GM12891 (cell line): ENCODE results near the gene PLXND1.

ENCODE experiments used
- DNase-seq: peaks from one replicate; pipeline ENCODE4 v3.0.0; 2011; ENCODE audit warnings: low spot score; ENCODE audit not compliant: insufficient read length
- FAIRE-seq: peaks from 2 replicates; lab custom pipeline; 2011; peaks lifted over from hg19 to GRCh38; lab: Jason Lieb, UNC
- PAX5 ChIP-seq: IDR thresholded peaks from 2 replicates; pipeline ENCODE4 v1.6.1; 2011; ENCODE audit warnings: low read length, moderate library complexity, mild to moderate bottlenecking; ENCODE audit not compliant: insufficient read depth, severe bottlenecking
- POLR2A ChIP-seq: IDR thresholded peaks from 2 replicates; pipeline ENCODE4 v1.6.1; 2011; ENCODE audit warnings: low read depth, low read length, control low read depth
- POLR2AphosphoS5 ChIP-seq: IDR thresholded peaks from 2 replicates; pipeline ENCODE4 v1.6.1; 2011; ENCODE audit warnings: low read depth, low read length, control low read depth
- POU2F2 ChIP-seq: IDR thresholded peaks from 2 replicates; pipeline ENCODE4 v1.6.1; 2011; ENCODE audit warnings: low read depth, mild to moderate bottlenecking, control low read depth, low read length, moderate library complexity
- SPI1 ChIP-seq: IDR thresholded peaks from 2 replicates; pipeline ENCODE4 v1.6.1; 2011; ENCODE audit warnings: low read depth, low read length, control low read depth
- TAF1 ChIP-seq: IDR thresholded peaks from 2 replicates; pipeline ENCODE4 v1.6.1; 2011; ENCODE audit warnings: low read depth, low read length, control low read depth

The PLXND1 gene

DNA sequence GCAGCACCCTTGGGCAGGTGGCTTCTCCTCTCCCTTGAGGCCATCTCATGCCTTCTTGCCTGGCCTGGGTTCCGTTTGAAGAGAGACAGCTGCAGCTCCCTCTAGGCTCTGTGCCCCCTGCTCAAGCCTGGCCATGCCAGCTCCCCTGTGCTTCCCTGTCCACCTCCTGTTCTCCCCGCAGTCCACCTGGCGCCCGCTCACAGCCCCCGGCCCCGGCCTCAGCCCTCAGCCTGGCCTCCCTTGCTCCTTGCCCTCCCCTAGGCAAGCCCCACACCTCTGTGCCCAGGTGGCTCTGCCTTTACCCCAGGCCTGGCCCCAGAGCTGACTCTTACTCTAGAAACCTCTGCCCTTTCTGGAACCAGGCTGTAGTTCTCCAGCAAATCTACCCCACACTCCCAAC lies 91.9 kb downstream of the PLXND1 start:
- DNase-seq = no peak
- TF ChIP-seq POU2F2 (no peak), TAF1 (no peak), POLR2A (no peak), SPI1 (no peak), PAX5 (no peak)
- no peak for FAIRE-seq

DNA sequence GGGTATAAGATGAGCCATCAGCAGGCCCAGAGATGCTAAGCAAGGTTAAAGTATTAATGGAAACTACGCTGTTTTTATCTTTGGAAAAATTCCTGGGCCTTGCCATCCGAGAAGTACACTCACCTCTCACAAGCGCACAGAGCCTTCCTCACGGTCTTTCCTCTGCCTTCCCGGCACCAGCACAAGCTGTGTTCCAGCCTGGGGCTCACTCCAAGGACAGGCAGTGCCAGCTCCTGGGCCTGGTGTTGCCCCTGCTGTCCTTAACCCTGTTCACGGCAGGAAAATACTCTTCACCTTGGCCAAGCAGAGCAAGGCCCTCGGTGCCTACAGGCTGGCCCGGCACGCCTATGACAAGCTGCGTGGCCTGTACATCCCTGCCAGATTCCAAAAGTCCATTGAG lies 92.4 kb downstream of the PLXND1 start:
- FAIRE-seq (no peak), DNase-seq (no peak)
- TF ChIP-seq SPI1 = no peak
- TF ChIP-seq POU2F2 = no peak
- TF ChIP-seq POLR2A = no peak
- TF ChIP-seq TAF1 = no peak
- TF ChIP-seq POLR2AphosphoS5 = no peak
- TF ChIP-seq PAX5 = no peak

DNA sequence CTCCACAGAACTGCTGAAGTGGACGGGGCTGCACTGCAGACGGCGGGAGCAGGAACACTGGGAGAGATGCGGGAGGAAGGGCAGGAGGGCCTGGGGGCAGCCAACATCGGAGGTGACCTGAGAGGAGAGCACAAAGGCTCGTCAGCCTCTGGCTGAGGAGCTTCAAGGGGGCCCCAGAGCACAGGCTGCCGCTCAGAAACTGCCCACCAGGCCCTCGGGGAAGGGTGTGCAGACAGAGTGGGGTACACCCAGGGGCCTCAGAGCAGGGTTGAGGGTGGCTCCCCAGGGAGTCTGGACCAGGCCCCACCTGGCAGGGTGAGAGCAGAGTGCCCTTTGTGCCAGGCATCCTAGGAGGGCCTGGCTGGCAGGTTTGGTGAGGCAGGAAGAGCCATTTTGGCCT lies 92.8 kb downstream of the PLXND1 start:
- TF ChIP-seq POLR2AphosphoS5 (no peak), PAX5 (no peak), POLR2A (no peak), TAF1 (no peak), SPI1 (no peak), POU2F2 (no peak)
- no peak for DNase-seq
- FAIRE-seq = no peak

DNA sequence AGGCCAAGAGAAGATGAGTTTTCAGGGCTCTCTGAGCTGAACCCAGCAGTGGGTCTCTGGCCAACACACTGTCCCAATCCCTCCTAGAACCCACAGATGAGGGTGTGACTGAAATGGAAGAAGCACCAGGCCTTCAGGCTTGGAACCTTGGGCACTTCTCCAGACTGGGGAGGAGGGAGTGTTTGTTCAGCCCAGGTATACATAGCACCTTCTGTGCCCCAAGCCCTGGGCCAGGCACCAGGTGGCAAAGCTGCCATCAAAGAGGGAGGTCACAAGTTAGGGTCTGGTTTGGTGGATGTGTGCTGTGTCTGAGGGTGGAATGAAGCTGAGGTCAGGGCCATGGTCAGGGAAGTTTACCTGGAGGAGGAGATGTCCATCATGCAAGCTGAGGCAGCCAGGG lies 93.9 kb downstream of the PLXND1 start:
- DNase-seq (no peak), FAIRE-seq (no peak)
- TF ChIP-seq SPI1 = no peak

DNA sequence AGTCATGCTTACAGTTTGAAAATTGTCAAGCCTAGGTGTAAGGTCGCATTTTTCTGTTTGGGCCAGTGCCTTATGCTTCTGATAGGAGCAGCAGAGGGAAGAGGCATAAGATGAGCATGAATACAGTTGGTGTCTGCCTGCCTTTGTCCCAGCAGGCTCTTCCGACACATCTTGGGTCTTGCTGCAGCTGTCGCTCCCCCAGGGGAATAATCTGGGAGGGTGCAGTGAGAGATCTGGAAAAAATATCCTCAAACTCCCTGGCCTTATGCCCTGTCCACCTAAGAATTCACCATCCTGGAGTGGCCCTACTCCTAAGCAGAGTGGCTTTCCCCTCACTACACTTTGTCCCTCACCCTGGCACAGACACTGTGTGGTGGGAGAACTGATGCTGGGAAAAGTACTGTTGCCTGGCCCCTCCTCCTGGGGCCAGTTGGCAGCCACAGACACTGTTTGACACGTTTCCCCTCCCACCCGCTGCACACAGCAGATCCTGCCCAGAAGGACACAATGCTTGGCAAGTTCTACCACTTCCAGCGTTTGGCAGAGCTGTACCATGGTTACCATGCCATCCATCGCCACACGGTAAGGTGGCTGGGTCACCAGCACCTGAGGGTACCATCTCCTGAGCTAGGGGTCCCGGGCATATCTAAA lies 99.2 kb downstream of the PLXND1 start:
- FAIRE-seq (no peak), DNase-seq (no peak)

DNA sequence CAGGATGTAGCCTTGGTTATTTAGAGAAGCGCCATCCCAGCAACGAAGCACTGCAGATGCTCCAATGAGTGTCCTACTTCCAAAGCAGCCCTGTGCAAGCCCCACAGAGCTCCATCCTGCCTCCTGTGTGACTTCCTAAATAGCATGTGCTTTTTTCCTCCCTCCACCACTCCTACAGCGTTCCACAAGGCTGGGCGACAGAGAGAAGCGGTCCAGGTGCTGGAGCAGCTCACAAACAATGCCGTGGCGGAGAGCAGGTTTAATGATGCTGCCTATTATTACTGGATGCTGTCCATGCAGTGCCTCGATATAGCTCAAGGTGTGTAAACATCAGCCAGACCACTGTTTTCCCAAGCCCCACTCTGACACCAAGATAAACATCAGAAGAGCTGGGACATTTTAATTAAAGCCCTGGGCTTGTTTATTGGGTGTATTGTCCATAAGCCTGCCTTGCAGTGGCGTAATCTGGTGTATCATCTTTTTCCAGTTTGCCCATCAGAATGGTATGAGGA lies 100.2 kb downstream of the PLXND1 start:
- FAIRE-seq (no peak), DNase-seq (no peak)
- TF ChIP-seq POU2F2 = no peak

More for the DNA sequence above, 99.2 kb downstream of the PLXND1 start:
- TF ChIP-seq PAX5 (no peak), TAF1 (no peak), SPI1 (no peak), POU2F2 (no peak), POLR2AphosphoS5 (no peak), POLR2A (no peak)

DNA sequence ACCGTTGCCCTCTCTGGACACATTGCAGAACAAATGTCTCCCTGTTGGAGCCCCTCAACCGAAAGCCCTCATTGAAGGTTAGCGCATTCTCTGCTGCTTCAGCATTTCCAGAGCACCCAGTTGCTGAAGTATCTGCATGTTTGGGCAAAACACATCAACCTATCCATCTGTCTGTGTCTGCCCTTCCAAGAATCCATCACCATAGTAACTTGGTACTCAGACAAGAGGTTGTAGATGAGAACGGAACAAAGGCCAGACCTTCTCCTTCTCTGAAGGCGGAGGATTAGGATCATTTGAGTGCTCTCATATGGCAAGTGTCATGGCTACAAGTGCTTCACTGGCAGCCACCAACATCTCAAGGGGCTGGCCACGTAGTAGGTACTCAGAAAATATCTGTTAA lies 101.1 kb downstream of the PLXND1 start:
- FAIRE-seq = no peak
- TF ChIP-seq POU2F2 = no peak
- no peak for TF ChIP-seq TAF1
- TF ChIP-seq POLR2AphosphoS5 = no peak
- TF ChIP-seq PAX5 = no peak
- TF ChIP-seq SPI1 = no peak
- TF ChIP-seq POLR2A = no peak
- DNase-seq = no peak
